Neural progenitor cell (in vitro differentiated cells): Measurements from ENCODE around the gene MRPS33.

Source experiments
- CTCF ChIP-seq: fragments of 200-600 bp; sonication (generic); IDR thresholded peaks from 2 replicates; pipeline ENCODE4 v1.5.1; 2017; ENCODE audit warnings: antibody characterized with exemption, mild to moderate bottlenecking
- EZH2 ChIP-seq: fragments of 200-600 bp; sonication (generic); IDR thresholded peaks from 2 replicates; pipeline ENCODE4 v1.6.1; 2017; ENCODE audit warnings: antibody characterized with exemption, mild to moderate bottlenecking, moderate library complexity

- TF ChIP-seq CTCF (no peak), EZH2 (no peak)
These were observed 28.9 kb upstream of the MRPS33 start for GRCh38 chr7:141043616-141044015.
